Measurements from ENCODE around the gene TMEM51.

TMEM51 gene

GRCh38 chr1:15222653-15223303, 69.2 kb downstream of the TMEM51 start:
- DNase-seq, result no peak

GRCh38 chr1:15224259-15224869, 70.8 kb downstream of the TMEM51 start:
- DNase-seq, result peak; percentile 86

GRCh38 chr1:15224974-15225373, 71.4 kb downstream of the TMEM51 start:
- DNase-seq, result peak; percentile 47

DNA sequence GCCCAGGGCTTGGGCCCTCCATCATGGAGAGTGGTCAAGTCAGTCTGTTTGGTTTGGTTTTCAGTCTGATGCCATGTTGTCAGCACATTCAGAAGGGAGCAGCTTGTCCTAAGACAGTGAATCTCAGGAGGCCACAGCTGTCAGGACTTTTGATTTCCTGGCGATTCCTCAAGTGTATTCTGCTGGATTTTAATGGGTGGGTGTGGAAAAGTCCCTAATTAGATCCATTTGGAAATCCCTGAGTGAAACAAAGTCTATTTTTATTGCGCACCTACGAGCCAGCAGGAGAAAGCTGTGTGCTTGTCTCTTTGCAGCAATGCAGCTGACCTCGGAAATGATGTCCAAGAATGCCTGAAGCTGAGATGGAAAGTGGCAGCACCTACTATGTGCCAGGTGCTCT, 71.9 kb downstream of the TMEM51 start:
- DNase-seq, result no peak

- DNase-seq, result no peak
Measured at GRCh38 chr1:15226388-15227255, 73.1 kb downstream of the TMEM51 start.

GRCh38 chr1:15229707-15230131, 76.2 kb downstream of the TMEM51 start:
- DNase-seq, result peak; percentile 59

- DNase-seq, result peak; percentile 94
Measured at GRCh38 chr1:15231714-15232201, 78.2 kb downstream of the TMEM51 start.

GRCh38 chr1:15233689-15234088, 80.1 kb downstream of the TMEM51 start:
- no peak for DNase-seq

DNA sequence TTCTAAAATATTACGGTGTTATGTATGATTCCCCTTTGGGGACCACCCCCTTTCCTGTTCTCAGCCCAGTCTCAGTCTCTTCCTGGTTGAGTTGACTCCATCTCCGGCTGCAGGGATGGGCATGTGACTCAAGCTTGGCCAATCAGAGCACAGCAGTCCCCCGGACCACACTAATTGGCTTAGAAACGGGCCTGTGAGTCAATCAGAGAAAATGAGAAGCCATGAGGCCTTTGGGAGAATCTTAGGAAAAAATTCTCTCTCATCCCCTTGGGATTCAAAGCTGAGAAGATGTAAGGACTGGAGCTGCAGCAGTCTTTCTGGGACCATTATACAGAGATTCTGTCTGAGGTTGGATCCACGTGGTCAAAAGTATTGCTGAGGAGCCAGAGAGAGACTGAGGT, 82.8 kb downstream of the TMEM51 start:
- no peak for DNase-seq

- DNase-seq, result peak; percentile 69
Measured at GRCh38 chr1:15236746-15237145, 83.2 kb downstream of the TMEM51 start.

DNA sequence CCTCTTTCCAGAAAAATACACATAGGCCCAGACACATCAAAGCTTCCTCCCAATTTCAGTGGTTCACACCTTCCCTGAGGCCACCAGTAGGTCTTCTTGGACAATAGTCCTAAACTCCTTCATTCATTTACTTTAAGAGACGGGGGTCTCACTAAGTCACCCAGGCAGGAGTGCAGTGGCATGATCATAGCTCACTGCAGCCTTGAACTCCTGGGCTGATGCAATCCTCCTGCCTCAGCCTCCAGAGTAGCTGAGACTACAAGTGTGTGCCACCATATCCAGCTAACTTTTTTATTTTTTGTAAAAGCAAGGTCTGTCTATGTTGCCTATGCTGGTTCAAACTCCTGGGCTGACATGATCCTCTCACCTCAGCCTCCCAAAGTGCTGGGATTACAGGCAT, 85.2 kb downstream of the TMEM51 start:
- DNase-seq, result no peak

DNA sequence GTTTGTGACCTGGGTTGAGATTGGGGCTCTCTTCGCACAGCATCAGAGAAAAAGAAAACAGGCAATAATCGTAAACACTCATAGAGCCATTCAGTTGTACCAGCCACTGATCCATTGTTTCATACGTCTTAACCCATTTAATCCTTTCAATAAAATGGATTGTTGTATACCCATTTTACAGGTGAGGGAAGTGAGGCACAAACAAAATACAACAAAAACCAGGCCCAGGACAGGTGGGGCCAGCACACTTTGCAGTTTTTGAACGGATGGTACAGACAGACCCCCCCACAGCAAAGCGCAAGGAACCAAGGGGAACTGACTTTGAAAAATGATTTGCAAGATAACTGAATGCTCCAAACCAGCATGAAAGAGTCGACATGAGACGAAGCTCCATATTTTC, 89.2 kb downstream of the TMEM51 start:
- DNase-seq, result no peak

DNA sequence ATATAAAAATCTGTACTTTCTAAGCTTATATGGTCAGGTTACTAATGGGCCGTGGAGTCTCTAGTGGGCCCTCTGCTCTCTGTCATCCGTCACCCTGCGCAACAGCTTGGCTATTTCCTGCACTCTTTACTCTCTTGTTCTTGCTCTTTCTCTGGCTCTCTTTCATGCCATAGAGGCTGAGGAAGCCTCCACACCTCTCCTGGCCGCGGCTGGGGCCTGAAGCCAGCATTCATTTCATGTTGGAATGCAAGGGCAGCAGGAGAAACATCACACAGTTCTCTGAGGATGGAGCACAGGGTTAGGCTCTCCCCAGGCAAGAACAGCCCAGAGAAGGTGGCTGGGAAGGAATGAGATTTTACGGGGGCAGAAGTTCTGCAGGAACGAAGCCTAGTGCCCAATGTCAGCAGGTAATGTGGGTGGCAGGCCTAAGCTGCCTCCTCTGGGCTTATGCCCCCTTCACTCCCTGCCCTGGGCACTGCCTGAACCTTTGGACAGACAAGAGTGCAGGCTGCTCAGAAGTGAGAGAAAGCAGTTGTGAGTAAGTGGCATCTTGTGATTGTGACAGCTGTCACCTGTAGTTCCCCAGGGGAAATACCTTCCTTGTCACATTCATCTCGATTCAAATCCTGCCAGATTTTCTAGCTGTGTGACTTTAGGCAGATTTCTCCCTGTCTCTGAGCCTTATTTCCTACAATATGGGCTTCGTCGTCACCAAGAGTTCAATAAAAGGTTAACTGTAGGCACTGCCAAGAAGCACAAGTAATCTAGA, 89.9 kb downstream of the TMEM51 start:
- no peak for DNase-seq

DNA sequence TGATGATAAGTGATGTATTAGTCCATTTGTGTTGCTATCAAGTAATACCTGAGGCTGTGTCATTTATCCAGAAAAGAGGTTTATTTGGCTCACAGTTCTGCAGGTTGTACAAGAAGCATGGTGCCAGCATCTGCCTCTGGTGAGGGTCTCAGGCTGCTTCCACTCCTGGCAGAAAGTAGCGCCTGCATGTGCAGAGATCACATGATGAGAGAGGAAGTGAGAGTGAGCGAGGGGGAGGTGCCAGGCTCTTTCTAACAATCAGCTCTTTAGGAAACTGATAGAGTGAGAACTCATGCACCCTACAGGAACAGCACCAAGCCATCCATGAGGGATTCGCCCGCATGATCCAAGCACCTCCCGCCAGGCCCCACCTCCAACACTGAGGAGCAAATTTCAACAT, 91.3 kb downstream of the TMEM51 start:
- no peak for DNase-seq

GRCh38 chr1:15245593-15246360, 92.2 kb downstream of the TMEM51 start:
- peak; percentile 54 for DNase-seq

GRCh38 chr1:15246960-15247614, 93.5 kb downstream of the TMEM51 start, which contains the start of gene FHAD1:
FHAD1 (plus strand) TSS chr1:15247223; CDS start chr1:15251785, 4,562 bp downstream.
- DNase-seq, result no peak

DNA sequence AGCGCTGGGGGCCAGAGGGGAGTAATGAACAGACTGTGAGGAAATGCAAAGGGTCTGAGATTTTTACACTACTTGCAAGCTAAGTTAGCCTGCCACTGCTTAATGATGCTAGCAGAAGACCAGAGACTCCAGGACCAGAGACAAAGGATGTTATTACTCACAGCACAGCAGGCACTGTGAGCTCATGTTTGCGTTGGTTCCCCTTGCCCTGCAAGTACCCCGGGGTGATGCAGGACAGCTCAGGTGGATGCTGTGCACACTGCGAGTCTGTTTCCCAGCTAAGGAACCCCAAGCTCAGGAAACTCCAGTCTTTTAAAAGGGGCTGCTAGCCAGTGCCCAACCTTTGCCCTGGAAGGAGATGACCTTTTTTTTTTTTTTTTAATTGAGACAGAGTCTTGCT, 94.7 kb downstream of the TMEM51 start:
- no peak for DNase-seq

GRCh38 chr1:15249081-15249480, 95.5 kb downstream of the TMEM51 start:
- peak; percentile 58 for DNase-seq

DNA sequence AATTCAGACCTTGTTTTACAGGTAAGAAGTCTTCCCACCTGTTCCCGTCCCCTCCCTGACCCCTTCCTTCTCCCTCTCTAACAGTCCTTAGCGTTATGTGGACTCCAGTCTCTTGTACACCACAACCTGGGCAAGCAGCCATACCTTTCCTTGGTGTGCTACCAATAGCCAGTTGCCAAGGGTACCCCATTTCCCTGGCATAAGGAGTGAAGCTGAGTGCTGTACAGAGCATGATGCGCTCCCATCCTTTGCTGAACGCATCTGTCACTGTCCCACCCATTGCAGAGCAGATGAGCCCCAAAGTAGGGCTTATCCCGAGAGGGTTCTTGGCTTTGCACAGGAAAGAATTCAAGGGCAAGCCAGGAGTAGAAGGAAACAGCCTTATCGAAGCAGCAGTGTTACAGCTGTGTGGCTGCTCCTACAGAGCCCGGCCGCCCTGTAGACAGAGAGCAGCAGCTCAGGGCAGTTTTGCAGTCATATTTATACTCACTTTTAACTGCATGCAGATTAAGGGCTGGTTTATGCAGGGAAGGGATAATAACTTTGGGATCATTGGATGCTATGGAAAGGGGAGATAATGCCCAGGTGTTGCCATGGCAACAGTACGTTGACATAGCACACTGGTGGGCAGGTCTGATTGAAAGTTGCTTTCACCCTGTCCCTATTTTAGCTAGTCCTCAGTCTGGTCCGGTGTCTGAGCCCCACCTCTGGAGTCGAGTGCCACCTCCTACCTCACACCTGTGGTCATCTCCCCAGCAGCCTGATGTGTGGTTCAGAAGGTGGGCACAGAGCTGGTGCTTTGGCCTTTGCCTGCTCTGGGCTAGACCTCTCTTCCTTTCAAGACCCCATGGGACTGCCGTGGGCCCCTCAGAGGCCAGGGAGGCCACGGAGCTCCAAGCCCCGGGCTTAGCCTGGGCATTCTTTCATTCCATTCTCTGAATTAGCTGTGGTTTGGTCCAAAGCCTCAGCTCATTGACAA, 98.6 kb downstream of the TMEM51 start:
- no peak for DNase-seq

DNA sequence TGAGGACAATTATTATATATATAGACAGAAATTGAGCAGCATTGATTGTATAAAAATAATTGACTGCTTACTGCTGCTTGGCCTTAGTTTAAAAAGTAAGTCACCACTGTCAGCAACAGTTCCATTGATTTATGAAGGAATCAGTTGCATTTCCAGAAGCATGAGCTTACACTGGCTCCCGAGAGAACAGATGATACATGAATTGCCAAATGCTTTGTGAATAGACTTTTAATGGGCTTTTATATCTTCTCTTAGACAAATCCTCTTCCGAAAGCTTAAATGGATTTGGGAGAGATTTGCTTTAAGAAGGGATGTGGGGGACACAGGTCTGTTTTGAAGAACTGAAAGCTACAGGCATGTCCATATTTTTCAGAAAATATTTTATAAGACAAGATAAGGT, 101.0 kb downstream of the TMEM51 start:
- no peak for DNase-seq
